ENCODE measurements around the gene CCDC88C.

The CCDC88C gene

DNA sequence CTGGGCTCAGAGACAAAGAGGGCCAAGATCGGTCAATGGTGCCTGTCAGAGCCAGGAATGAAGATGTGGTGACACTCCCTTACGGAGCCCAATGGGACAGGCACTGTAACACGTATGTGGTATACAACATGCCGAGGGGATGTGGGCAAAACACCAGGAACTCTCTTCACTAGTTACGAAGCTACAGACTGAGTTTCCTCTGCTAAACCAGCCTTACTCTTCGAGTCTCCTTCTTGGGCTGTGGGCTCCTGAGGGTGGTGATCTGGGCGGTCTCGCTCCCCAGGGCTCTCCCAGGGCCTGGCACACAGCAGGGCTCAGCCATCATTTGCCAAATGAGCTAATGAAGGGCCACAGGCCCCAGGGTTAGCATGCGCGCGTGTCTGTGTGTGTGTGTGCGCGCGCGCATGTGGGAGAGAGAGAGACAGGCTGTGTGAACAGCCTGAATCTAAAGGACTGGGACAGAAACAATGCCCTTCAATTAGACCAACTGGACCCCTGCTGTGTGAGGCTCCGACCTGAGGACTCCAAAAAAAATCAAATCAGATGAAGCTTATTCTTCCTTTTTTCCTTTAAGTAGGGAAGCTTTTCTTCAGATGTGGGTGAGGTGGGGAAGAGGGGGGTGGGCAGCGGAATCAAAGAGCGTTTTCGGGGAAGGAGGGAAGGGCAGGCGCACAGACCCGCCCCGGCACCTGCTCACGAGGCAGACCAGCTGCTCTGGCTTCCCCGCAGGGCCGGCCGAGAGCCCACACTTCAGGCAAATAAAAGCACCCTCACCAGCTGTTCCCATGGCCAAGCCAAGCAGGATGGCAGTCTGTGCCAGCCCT lies 42.5 kb downstream of the CCDC88C start:
- no peak overlapping the region for H3K4me3 ChIP-seq (replicated peaks; ENCODE audit: low read depth, low read length)
- no peak for DNase-seq (ENCODE audit: extremely low read depth, low read depth)
- TF ChIP-seq, protein P1, sequence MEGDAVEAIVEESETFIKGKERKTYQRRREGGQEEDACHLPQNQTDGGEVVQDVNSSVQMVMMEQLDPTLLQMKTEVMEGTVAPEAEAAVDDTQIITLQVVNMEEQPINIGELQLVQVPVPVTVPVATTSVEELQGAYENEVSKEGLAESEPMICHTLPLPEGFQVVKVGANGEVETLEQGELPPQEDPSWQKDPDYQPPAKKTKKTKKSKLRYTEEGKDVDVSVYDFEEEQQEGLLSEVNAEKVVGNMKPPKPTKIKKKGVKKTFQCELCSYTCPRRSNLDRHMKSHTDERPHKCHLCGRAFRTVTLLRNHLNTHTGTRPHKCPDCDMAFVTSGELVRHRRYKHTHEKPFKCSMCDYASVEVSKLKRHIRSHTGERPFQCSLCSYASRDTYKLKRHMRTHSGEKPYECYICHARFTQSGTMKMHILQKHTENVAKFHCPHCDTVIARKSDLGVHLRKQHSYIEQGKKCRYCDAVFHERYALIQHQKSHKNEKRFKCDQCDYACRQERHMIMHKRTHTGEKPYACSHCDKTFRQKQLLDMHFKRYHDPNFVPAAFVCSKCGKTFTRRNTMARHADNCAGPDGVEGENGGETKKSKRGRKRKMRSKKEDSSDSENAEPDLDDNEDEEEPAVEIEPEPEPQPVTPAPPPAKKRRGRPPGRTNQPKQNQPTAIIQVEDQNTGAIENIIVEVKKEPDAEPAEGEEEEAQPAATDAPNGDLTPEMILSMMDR (IDR thresholded peaks at IDR 0.05; ENCODE audit: low read depth, low read length, missing control alignments): no peak

DNA sequence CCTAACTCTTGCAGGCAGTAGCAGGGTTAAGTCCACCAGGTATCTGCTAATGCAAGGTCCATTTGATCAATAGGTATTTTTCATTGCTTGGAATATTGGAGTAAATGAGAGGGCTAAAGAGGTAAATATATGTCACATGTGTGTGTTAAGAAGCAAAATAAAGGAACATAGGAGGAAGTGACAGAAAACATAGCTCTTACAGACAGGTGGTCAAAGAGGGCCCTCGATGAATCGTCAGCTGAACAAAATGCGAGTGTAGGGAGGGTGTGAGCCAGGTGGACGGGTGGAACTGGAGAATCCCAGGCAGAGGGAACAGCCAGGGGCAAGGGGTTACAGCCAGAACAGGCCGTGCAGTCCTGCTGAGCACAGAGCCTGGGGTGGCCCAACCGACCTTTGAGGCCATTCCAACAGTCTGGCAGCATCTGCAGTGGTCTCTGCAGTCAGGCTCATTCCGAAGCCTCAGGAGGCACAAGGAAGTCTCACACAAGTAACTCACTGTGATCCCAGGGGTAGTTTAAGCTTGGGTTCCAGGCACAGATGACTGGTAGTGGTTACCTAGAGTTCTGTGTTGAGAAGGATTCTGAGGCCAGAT lies 43.2 kb downstream of the CCDC88C start:
- no peak overlapping the region for H3K4me3 ChIP-seq (replicated peaks; ENCODE audit: low read depth, low read length)
- TF ChIP-seq, protein P1 (IDR thresholded peaks at IDR 0.05; ENCODE audit: low read depth, low read length, missing control alignments): no peak
- no peak for DNase-seq (ENCODE audit: extremely low read depth, low read depth)

DNA sequence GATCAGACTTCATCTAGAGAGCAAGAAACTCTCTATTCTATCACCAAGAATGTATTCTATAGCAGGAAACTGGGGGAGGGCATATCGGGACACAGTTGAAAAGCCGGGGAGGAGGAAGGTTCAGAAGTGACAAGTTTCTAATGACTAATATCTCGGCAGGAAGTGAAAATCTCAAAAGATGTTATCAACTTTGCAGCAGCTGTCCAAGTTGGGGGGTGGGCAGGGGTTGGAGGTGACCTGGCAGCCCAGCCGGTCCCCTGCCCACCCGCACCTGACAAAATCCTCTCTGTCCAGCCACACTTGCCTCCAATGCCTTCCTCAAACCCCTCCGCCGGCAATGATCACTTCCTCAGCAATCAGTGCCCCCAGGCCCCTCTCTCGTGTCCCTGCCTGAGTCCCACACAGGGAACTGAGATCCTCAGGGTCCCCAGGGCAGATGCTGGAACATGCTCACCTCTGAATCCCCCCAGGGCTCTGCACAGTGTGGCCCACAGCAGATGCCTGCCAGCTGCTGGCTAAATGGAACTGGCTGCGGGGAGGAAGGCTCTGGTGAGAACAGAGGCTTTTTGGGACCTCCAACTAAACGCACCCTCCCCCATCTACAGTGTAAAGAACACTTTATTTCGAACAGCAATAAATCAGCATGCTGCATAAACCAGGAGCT lies 43.9 kb downstream of the CCDC88C start:
- DNase-seq (ENCODE audit: extremely low read depth, low read depth): no peak
- no peak overlapping the region for H3K4me3 ChIP-seq (replicated peaks; ENCODE audit: low read depth, low read length)
- TF ChIP-seq, protein P1 (IDR thresholded peaks at IDR 0.05; ENCODE audit: low read depth, low read length, missing control alignments): no peak

DNA sequence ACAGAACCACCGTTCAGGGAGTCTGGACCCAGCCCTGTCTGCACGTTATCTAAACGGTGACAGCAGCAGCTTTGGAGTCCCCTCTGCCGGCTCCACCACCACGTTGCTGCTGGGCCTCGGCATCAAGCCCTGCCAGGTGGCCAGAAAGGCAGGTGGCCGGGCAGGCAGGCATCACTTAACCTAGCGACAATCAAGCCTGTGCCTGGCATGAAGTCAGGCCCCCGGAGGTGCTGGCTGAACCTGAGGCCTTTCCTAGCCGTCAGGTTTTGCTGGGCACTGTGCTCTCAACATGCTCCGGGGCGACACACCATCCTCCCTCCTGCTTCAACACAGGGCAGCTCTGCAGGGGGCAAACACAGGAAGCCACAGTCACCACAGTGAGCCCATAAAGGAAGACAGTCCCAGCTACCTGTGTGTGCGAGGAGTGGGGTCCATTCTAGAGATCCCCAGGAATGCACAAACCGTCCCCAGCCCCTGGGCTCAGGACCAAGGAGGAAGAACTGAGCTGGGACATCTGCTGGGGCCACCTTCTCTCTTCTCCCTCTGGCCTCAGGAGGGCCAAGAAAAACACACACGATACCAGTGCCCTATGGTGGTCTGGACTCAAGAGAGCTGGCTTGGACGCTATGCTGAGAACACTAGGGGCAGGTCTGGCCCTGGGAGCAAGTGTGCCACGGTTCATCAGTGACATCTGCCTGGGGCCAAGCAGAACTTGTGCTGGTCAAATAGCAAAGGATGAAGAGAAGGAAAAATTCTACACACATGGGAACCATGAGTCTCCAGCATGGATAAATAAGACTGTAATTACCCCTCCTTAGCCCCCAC lies 44.7 kb downstream of the CCDC88C start:
- H3K4me3 ChIP-seq (replicated peaks; ENCODE audit: low read depth, low read length): no peak overlapping the region
- DNase-seq (ENCODE audit: extremely low read depth, low read depth): no peak
- TF ChIP-seq, protein P1 (IDR thresholded peaks at IDR 0.05; ENCODE audit: low read depth, low read length, missing control alignments): no peak

DNA sequence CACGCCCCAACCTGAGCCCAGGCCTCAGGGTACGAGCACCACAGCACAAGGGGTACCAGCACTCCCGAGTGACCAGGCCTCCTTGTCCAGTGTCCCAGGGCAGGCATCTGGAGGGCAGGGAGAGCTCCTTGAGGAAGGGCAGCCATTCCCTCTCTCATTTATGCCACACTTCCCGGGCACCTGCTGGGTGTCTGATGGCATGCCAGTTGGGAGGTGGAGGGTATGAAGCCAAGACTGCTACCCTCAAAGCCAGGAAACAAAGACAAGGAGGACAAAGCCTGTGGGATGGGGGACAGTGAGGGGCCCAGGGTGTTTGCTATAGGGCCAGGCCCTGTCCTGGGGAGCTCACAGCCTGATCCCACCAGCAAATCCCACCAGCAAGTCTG lies 45.6 kb downstream of the CCDC88C start:
- H3K4me3 ChIP-seq (replicated peaks; ENCODE audit: low read depth, low read length): no peak overlapping the region
- no peak for DNase-seq (ENCODE audit: extremely low read depth, low read depth)
- TF ChIP-seq, protein P1 (IDR thresholded peaks at IDR 0.05; ENCODE audit: low read depth, low read length, missing control alignments): no peak
